Measurements from ENCODE around the gene AGO4. TPM values are rescaled to one million over a fixed set of nuclear protein-coding genes. Genes with fewer than 3 reads are reported as not detected.

AGO4 gene
- total RNA-seq, 1 experiment from 2014 or later = 7.0 TPM

GRCh38 chr1:35863136-35863535, 55.3 kb downstream of the AGO4 start:
- DNase-seq (ENCODE audit: low spot score) = no peak
- Histone ChIP-seq H3K27ac (ENCODE audit: low read depth, low read length, poor library complexity, severe bottlenecking) (no peak overlapping the region), H3K4me1 (ENCODE audit: insufficient read depth, low read length, poor library complexity, severe bottlenecking) (no peaks in the 10 kb centered on the region), H3K27me3 (replicated peaks; ENCODE audit: insufficient read depth, low read depth, low read length, poor library complexity) (no peaks in the 10 kb centered on the region), H3K9me3 (ENCODE audit: low read depth, low read length, poor library complexity, severe bottlenecking) (no peaks in the 10 kb centered on the region), H3K4me3 (ENCODE audit: low read depth, low read length, poor library complexity, severe bottlenecking) (no peak overlapping the region), H3K36me3 (ENCODE audit: insufficient read depth, low read length, poor library complexity, severe bottlenecking) (no peaks in the 10 kb centered on the region)
- CTCF ChIA-PET = no interaction called here
- TF ChIP-seq EZH2 (IDR thresholded peaks at IDR 0.05; ENCODE audit: borderline replicate concordance, low read depth, low read length, poor library complexity, severe bottlenecking) = no peak
- TF ChIP-seq, protein P1, sequence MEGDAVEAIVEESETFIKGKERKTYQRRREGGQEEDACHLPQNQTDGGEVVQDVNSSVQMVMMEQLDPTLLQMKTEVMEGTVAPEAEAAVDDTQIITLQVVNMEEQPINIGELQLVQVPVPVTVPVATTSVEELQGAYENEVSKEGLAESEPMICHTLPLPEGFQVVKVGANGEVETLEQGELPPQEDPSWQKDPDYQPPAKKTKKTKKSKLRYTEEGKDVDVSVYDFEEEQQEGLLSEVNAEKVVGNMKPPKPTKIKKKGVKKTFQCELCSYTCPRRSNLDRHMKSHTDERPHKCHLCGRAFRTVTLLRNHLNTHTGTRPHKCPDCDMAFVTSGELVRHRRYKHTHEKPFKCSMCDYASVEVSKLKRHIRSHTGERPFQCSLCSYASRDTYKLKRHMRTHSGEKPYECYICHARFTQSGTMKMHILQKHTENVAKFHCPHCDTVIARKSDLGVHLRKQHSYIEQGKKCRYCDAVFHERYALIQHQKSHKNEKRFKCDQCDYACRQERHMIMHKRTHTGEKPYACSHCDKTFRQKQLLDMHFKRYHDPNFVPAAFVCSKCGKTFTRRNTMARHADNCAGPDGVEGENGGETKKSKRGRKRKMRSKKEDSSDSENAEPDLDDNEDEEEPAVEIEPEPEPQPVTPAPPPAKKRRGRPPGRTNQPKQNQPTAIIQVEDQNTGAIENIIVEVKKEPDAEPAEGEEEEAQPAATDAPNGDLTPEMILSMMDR (conservative IDR thresholded peaks at IDR 0.05; ENCODE audit: low read depth, low read length) = no peak
- POLR2A ChIA-PET (ENCODE audit: low non-redundant PET) = no interaction called here
- intact Hi-C loops (cut with micrococcal nuclease; ENCODE audit: unreplicated experiment) = no loop called here
- BruUV-seq (replicated peaks) = no TSS peak

DNA sequence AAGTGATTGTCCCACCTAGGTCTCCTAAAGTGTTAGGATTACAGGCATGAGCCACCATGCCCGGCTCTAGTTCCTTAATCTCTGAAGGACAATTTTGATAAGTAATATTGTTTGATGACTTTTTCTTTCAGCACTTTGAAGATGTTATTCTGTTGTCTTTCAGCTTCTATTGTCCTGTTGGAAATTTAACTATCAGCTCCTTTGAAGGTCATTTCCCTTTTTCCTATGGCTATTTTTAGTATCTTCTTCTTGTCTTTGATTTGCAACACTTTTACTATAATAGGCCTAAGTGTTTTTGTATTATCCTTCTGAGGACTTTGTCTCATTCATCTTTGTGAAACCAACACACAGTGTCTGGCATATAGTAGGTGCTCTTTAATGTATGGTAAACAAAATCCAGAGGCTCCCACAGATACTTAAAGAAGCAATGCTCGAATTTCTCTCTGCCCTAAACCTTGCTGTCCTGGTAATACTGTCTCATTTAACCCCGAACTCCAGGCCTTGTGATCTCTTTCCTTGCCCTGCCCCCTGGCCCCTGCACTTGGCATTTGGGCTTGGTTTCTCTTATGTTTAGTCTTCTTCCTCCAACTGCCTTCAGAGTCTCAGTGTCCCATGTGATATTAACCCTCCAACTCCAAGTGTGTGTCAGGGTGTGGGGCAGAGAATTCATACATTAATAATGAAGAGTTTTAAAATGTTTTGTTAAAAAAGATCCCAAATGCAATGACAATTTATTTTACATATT, 56.2 kb downstream of the AGO4 start:
- H3K27ac ChIP-seq (ENCODE audit: low read depth, low read length, poor library complexity, severe bottlenecking) = no peak overlapping the region
- no peaks in the 10 kb centered on the region for H3K4me1 ChIP-seq (ENCODE audit: insufficient read depth, low read length, poor library complexity, severe bottlenecking)
- DNase-seq (ENCODE audit: low spot score) = no peak
- H3K27me3 ChIP-seq (replicated peaks; ENCODE audit: insufficient read depth, low read depth, low read length, poor library complexity) = no peaks in the 10 kb centered on the region
- TF ChIP-seq, protein P1 (conservative IDR thresholded peaks at IDR 0.05; ENCODE audit: low read depth, low read length) = no peak
- TF ChIP-seq EZH2 (IDR thresholded peaks at IDR 0.05; ENCODE audit: borderline replicate concordance, low read depth, low read length, poor library complexity, severe bottlenecking) = no peak
- POLR2A ChIA-PET (ENCODE audit: low non-redundant PET) = no interaction called here
- no peaks in the 10 kb centered on the region for H3K36me3 ChIP-seq (ENCODE audit: insufficient read depth, low read length, poor library complexity, severe bottlenecking)
- CTCF ChIA-PET = no interaction called here
- no peak overlapping the region for H3K4me3 ChIP-seq (ENCODE audit: low read depth, low read length, poor library complexity, severe bottlenecking)
- intact Hi-C loops (cut with micrococcal nuclease; ENCODE audit: unreplicated experiment) = no loop called here
- H3K9me3 ChIP-seq (ENCODE audit: low read depth, low read length, poor library complexity, severe bottlenecking) = no peaks in the 10 kb centered on the region
- BruUV-seq (replicated peaks) = no TSS peak

- Histone ChIP-seq H3K9me3 (ENCODE audit: low read depth, low read length, poor library complexity, severe bottlenecking) (no peaks in the 10 kb centered on the region), H3K27me3 (replicated peaks; ENCODE audit: insufficient read depth, low read depth, low read length, poor library complexity) (no peaks in the 10 kb centered on the region), H3K4me3 (ENCODE audit: low read depth, low read length, poor library complexity, severe bottlenecking) (no peak overlapping the region), H3K27ac (ENCODE audit: low read depth, low read length, poor library complexity, severe bottlenecking) (no peak overlapping the region), H3K36me3 (ENCODE audit: insufficient read depth, low read length, poor library complexity, severe bottlenecking) (no peaks in the 10 kb centered on the region), H3K4me1 (ENCODE audit: insufficient read depth, low read length, poor library complexity, severe bottlenecking) (no peaks in the 10 kb centered on the region)
- ChIA-PET CTCF (no interaction called here), POLR2A (ENCODE audit: low non-redundant PET) (no interaction called here)
- intact Hi-C loops (cut with micrococcal nuclease; ENCODE audit: unreplicated experiment) = no loop called here
- no peak for TF ChIP-seq EZH2 (IDR thresholded peaks at IDR 0.05; ENCODE audit: borderline replicate concordance, low read depth, low read length, poor library complexity, severe bottlenecking)
- TF ChIP-seq, protein P1 (conservative IDR thresholded peaks at IDR 0.05; ENCODE audit: low read depth, low read length) = no peak
- DNase-seq (ENCODE audit: low spot score) = no peak
- BruUV-seq (replicated peaks) = no TSS peak
Observed at GRCh38 chr1:35864813-35865212, 57.0 kb downstream of the AGO4 start.

Measured in A673 (cell line).